Prostate gland (tissue), 2 donors: ENCODE data around the gene DPP10.

Source experiments
- POLR2A ChIP-seq: fragments of 450-650 bp; IDR thresholded peaks from one replicate; pipeline ENCODE4 v1.6.1; 2016; ENCODE audit warnings: antibody characterized with exemption, mild to moderate bottlenecking
- POLR2AphosphoS5 ChIP-seq: sonication (generic); formaldehyde crosslinking; IDR thresholded peaks from one replicate; pipeline ENCODE4 v1.6.1; 2017; ENCODE audit warnings: antibody characterized with exemption
- TF ChIP-seq, protein P1 (sequence below), 4 experiments: fragments of 200-600 bp in 2 of 4; fragments of 450-650 bp in 2 of 4; sonication (generic) in 2 of 4; IDR thresholded peaks; 1 replicate in 3 of 4; 2 replicates in 1 of 4; pipeline ENCODE4 v1.5.1; 2016 to 2019; ENCODE audit warnings: antibody characterized with exemption in 4 of 4, mild to moderate bottlenecking in 2 of 4, moderate library complexity in 2 of 4

DNA sequence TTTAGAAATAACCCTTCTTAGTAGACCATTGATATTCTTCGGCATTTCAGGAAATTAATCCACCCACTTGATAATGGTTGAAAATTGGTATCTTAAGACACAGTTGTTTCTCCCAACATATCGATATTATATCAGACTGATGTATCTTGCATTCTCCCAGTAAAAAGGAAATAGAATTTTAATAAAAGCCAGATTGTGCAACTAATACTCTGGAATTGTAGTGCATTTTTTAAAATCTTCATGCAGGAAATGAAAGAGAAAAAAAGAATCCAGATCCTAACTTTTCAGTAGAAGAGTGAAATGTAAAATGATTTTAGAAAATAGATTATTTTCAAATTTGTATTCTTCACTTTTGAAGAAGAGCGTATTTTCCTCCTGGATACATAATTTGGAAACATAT, 1168.4 kb downstream of the DPP10 start:
- TF ChIP-seq POLR2A (no peak), POLR2AphosphoS5 (no peak)
- TF ChIP-seq, protein P1, sequence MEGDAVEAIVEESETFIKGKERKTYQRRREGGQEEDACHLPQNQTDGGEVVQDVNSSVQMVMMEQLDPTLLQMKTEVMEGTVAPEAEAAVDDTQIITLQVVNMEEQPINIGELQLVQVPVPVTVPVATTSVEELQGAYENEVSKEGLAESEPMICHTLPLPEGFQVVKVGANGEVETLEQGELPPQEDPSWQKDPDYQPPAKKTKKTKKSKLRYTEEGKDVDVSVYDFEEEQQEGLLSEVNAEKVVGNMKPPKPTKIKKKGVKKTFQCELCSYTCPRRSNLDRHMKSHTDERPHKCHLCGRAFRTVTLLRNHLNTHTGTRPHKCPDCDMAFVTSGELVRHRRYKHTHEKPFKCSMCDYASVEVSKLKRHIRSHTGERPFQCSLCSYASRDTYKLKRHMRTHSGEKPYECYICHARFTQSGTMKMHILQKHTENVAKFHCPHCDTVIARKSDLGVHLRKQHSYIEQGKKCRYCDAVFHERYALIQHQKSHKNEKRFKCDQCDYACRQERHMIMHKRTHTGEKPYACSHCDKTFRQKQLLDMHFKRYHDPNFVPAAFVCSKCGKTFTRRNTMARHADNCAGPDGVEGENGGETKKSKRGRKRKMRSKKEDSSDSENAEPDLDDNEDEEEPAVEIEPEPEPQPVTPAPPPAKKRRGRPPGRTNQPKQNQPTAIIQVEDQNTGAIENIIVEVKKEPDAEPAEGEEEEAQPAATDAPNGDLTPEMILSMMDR (IDR thresholded peaks at IDR 0.05), result no peak
